Caco-2 (cell line): Measurements from ENCODE around the gene CACNB1. TPM values are rescaled to one million over a fixed set of nuclear protein-coding genes. Genes with fewer than 3 reads are reported as not detected.
A peak's percentile ranks its signal among the peaks of the same experiment; 100 is the strongest.

Experiments used
- BruUV-seq: library from RNA; stranded (reverse); fragments of 400-500 nt; replicated peaks from 2 replicates; lab custom pipeline; 2021; lab: Mats Ljungman, UMichigan
- CTCF ChIA-PET: fragments of 300-600 bp; sonication (Branson Sonifier 250); formaldehyde crosslinking; loops from one replicate; lab custom pipeline; 2022; ENCODE audit warnings: antibody characterized with exemption; lab: Charles Lee
- POLR2A ChIA-PET: fragments of 300-600 bp; sonication (Branson Sonifier 250); formaldehyde crosslinking; loops from one replicate; lab custom pipeline; 2022; ENCODE audit warnings: antibody characterized with exemption; lab: Charles Lee
- DNase-seq, 2 experiments: peaks; one replicate each; pipeline versions ENCODE4 v3.0.0 to v3.0.0-alpha.2; 2020 to 2022
- H3K27me3 ChIP-seq: replicated peaks from 2 replicates; pipeline ENCODE4 v1.6.0; 2011; ENCODE audit warnings: low read length; ENCODE audit not compliant: control insufficient read depth, insufficient read depth
- H3K36me3 ChIP-seq: 2 replicates; pipeline ENCODE4 v1.5.1; 2011; ENCODE audit warnings: low read length; ENCODE audit not compliant: control insufficient read depth, insufficient read depth
- H3K4me1 ChIP-seq: fragments of 250-450 bp; sonication (Bioruptor Pico); 2 replicates; pipeline ENCODE4 v1.5.1; 2020; ENCODE audit warnings: mild to moderate bottlenecking
- H3K4me3 ChIP-seq: 2 replicates; pipeline ENCODE4 v1.5.1; 2011; ENCODE audit warnings: low read depth, mild to moderate bottlenecking, control low read depth, low read length
- H3K9me3 ChIP-seq: fragments of 250-450 bp; sonication (Bioruptor Pico); 2 replicates; pipeline ENCODE4 v1.5.1; 2020; ENCODE audit warnings: mild to moderate bottlenecking, moderate library complexity
- H3K27ac Mint-ChIP-seq: one replicate; pipeline ENCODE4 v1.8.0; 2022; ENCODE audit warnings: mixed read lengths; ENCODE audit not compliant: unreplicated experiment
- H3K27me3 Mint-ChIP-seq: one replicate; pipeline ENCODE4 v1.8.0; 2022; ENCODE audit warnings: mixed read lengths; ENCODE audit not compliant: insufficient read depth, unreplicated experiment
- H3K36me3 Mint-ChIP-seq: one replicate; pipeline ENCODE4 v1.8.0; 2022; ENCODE audit warnings: mild to moderate bottlenecking, mixed read lengths; ENCODE audit not compliant: insufficient read depth, unreplicated experiment
- H3K4me1 Mint-ChIP-seq: one replicate; pipeline ENCODE4 v1.8.0; 2022; ENCODE audit warnings: low read depth, mixed read lengths; ENCODE audit not compliant: unreplicated experiment
- H3K4me3 Mint-ChIP-seq: one replicate; pipeline ENCODE4 v1.8.0; 2022; ENCODE audit warnings: mild to moderate bottlenecking, moderate library complexity, mixed read lengths; ENCODE audit not compliant: unreplicated experiment
- H3K9me3 Mint-ChIP-seq: one replicate; pipeline ENCODE4 v1.8.0; 2022; ENCODE audit warnings: mixed read lengths; ENCODE audit not compliant: unreplicated experiment
- intact Hi-C: fragments of 100-400 bp; cut with micrococcal nuclease; formaldehyde crosslinking; loops from one replicate; pipeline ENCODE4 v1.10.0; 2022; ENCODE audit not compliant: unreplicated experiment
- total RNA-seq: library from RNA; stranded (reverse); gene quantifications from 2 replicates; pipeline ENCODE4 v1.2.3, GENCODE V29; 2022
- TF ChIP-seq, protein P1 (sequence below), 2 experiments: fragments of 200-600 bp in 1 of 2; IDR thresholded peaks; 1 replicate in 1 of 2; 2 replicates in 1 of 2; pipeline versions ENCODE4 v1.5.1 to v1.8.0; 2011 to 2022; ENCODE audit warnings: antibody characterized with exemption in 1 of 2, control low read depth in 1 of 2, inconsistent platforms in 1 of 2, low read depth in 1 of 2, low read length in 1 of 2, mild to moderate bottlenecking in 1 of 2, moderate library complexity in 1 of 2; ENCODE audit not compliant: insufficient read depth in 1 of 2, severe bottlenecking in 1 of 2, unreplicated experiment in 1 of 2

The CACNB1 gene
- total RNA-seq, 1 experiment from 2014 or later: 7.0 TPM

GRCh38 chr17:39167476-39167875 lies 30.0 kb downstream of the CACNB1 start:
- Mint-ChIP-seq H3K27ac (no peak overlapping the region), H3K27me3 (no peaks in the 10 kb centered on the region), H3K36me3 (peaks cover 2% of the 10 kb centered on the region), H3K9me3 (no peaks in the 10 kb centered on the region), H3K4me3 (no peak overlapping the region), H3K4me1 (peaks cover 23% of the 10 kb centered on the region)
- H3K36me3 ChIP-seq: no peaks in the 10 kb centered on the region
- TF ChIP-seq, protein P1, sequence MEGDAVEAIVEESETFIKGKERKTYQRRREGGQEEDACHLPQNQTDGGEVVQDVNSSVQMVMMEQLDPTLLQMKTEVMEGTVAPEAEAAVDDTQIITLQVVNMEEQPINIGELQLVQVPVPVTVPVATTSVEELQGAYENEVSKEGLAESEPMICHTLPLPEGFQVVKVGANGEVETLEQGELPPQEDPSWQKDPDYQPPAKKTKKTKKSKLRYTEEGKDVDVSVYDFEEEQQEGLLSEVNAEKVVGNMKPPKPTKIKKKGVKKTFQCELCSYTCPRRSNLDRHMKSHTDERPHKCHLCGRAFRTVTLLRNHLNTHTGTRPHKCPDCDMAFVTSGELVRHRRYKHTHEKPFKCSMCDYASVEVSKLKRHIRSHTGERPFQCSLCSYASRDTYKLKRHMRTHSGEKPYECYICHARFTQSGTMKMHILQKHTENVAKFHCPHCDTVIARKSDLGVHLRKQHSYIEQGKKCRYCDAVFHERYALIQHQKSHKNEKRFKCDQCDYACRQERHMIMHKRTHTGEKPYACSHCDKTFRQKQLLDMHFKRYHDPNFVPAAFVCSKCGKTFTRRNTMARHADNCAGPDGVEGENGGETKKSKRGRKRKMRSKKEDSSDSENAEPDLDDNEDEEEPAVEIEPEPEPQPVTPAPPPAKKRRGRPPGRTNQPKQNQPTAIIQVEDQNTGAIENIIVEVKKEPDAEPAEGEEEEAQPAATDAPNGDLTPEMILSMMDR (IDR thresholded peaks at IDR 0.05; ENCODE audit: insufficient read depth in 1 of 2, low read depth in 1 of 2, low read length in 1 of 2, severe bottlenecking in 1 of 2, unreplicated experiment in 1 of 2): no peak
- no peaks in the 10 kb centered on the region for H3K27me3 ChIP-seq
- BruUV-seq: no TSS peak
- no peak overlapping the region for H3K4me3 ChIP-seq
- peaks cover 21% of the 10 kb centered on the region for H3K4me1 ChIP-seq
- CTCF ChIA-PET: interaction anchor here (0.5 to 1.3 kb wide), 5 partner anchors 15 to 184 kb away, joined by 3 to 4 read pairs (median 3); no protein-coding TSS in a partner anchor
- intact Hi-C loops: no loop called here
- POLR2A ChIA-PET: interaction anchor here (0.6 kb wide), 1 partner anchor 312 kb away, joined by 5 read pairs; no protein-coding TSS in a partner anchor
- no peaks in the 10 kb centered on the region for H3K9me3 ChIP-seq
- no peak for DNase-seq

- Histone ChIP-seq H3K9me3 (no peaks in the 10 kb centered on the region), H3K27me3 (no peaks in the 10 kb centered on the region), H3K4me1 (peaks cover 21% of the 10 kb centered on the region), H3K4me3 (no peak overlapping the region), H3K36me3 (no peaks in the 10 kb centered on the region)
- Mint-ChIP-seq H3K27ac (no peak overlapping the region), H3K9me3 (no peaks in the 10 kb centered on the region), H3K36me3 (no peaks in the 10 kb centered on the region), H3K4me3 (no peak overlapping the region), H3K27me3 (no peaks in the 10 kb centered on the region), H3K4me1 (peaks cover 23% of the 10 kb centered on the region)
- ChIA-PET POLR2A (no interaction called here), CTCF (interaction anchor here (1.1 to 1.5 kb wide), 4 partner anchors 8 to 183 kb away, joined by 3 to 10 read pairs (median 4); no protein-coding TSS in a partner anchor)
- BruUV-seq: no TSS peak
- TF ChIP-seq, protein P1 (IDR thresholded peaks at IDR 0.05; ENCODE audit: insufficient read depth in 1 of 2, low read depth in 1 of 2, low read length in 1 of 2, severe bottlenecking in 1 of 2, unreplicated experiment in 1 of 2): no peak
- peak in 1 of 2 experiments; percentile 31 for DNase-seq
- intact Hi-C loops: no loop called here
Observed at GRCh38 chr17:39166437-39167335, 30.8 kb downstream of the CACNB1 start.

DNA sequence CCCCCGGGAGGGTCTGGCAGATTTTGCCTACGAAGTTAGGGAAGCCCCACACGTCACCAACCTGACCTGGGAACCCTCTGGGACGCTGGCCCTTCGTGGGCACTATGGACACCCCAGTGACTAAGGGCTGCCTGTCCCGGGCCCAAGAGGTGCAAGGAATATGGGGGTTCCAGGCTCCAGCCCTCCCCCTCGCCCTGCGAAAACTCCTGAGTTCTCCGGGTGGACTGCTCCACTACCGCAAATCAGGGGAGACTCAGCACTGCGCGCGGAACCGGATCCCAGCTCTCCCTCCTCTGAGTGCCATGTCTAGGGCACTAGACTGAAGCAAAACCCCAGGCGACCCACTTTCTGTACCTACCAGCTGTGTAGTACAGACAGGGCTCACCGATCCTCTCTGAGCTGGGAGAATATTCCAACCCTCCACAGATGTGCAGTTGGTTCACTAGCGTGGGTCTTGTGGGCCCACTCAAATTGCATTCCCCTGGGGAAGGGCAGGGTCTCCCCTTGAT lies 31.6 kb downstream of the CACNB1 start, which contains the start of gene ARL5C:
TSS of gene ARL5C (minus strand) at position 321 of the 509 bp plus-strand sequence. CDS start 401 bp downstream, outside the sequence.
- Mint-ChIP-seq H3K4me1 (peaks cover 23% of the 10 kb centered on the region), H3K27me3 (no peaks in the 10 kb centered on the region), H3K27ac (no peak within 1 kb of the TSS), H3K4me3 (no peak within 1 kb of the TSS), H3K36me3 (no peaks in the 10 kb centered on the region), H3K9me3 (no peaks in the 10 kb centered on the region)
- BruUV-seq: no TSS peak
- TF ChIP-seq, protein P1 (IDR thresholded peaks at IDR 0.05; ENCODE audit: insufficient read depth in 1 of 2, low read depth in 1 of 2, low read length in 1 of 2, severe bottlenecking in 1 of 2, unreplicated experiment in 1 of 2): no peak
- Histone ChIP-seq H3K4me3 (no peak within 1 kb of the TSS), H3K36me3 (no peaks in the 10 kb centered on the region), H3K9me3 (no peaks in the 10 kb centered on the region), H3K4me1 (peaks cover 21% of the 10 kb centered on the region), H3K27me3 (no peaks in the 10 kb centered on the region)
- DNase-seq: no peak
- ChIA-PET CTCF (interaction anchor here (1.5 kb wide), 1 partner anchor 9 kb away, joined by 10 read pairs; no protein-coding TSS in a partner anchor), POLR2A (no interaction called here)
- intact Hi-C loops: no loop called here
